Osteoblast (primary cell): ENCODE measurements around the gene KAT6B. TPM values are rescaled to one million over a fixed set of nuclear protein-coding genes. Genes with fewer than 3 reads are reported as not detected.

ENCODE experiments used
- DNase-seq: peaks from one replicate; pipeline ENCODE4 v3.0.0; 2011; ENCODE audit warnings: low spot score, mixed read lengths; ENCODE audit not compliant: insufficient read length; ENCODE audit errors: missing footprints
- H2AFZ ChIP-seq: 2 replicates; pipeline ENCODE4 v1.6.0; 2011; ENCODE audit warnings: mild to moderate bottlenecking, low read length
- H3K27ac ChIP-seq: 2 replicates; pipeline ENCODE4 v1.5.1; 2011; ENCODE audit warnings: mild to moderate bottlenecking, low read depth, low read length, moderate library complexity
- H3K27me3 ChIP-seq: 2 replicates; pipeline ENCODE4 v1.6.0; 2012; ENCODE audit warnings: mild to moderate bottlenecking, control low read depth, inconsistent platforms, low read length, moderate library complexity; ENCODE audit not compliant: insufficient read depth
- H3K36me3 ChIP-seq: 2 replicates; pipeline ENCODE4 v1.5.1; 2011; ENCODE audit warnings: mild to moderate bottlenecking, low read length, control low read depth, moderate library complexity; ENCODE audit not compliant: insufficient read depth
- H3K4me1 ChIP-seq: 2 replicates; pipeline ENCODE4 v1.5.1; 2011; ENCODE audit warnings: mild to moderate bottlenecking, low read length, control low read depth, moderate library complexity; ENCODE audit not compliant: insufficient read depth
- H3K4me2 ChIP-seq: 2 replicates; pipeline ENCODE4 v1.6.0; 2011; ENCODE audit warnings: mild to moderate bottlenecking, low read length; ENCODE audit not compliant: insufficient read depth
- H3K4me3 ChIP-seq: fragments of 200-600 bp; sonication (generic); 3 replicates; pipeline ENCODE4 v1.5.1; 2012; ENCODE audit warnings: mild to moderate bottlenecking, low read length, inconsistent platforms; ENCODE audit not compliant: insufficient read depth
- H3K79me2 ChIP-seq: 2 replicates; pipeline ENCODE4 v1.6.0; 2012; ENCODE audit warnings: mild to moderate bottlenecking, low read length, control low read depth, inconsistent platforms; ENCODE audit not compliant: insufficient read depth
- H3K9me3 ChIP-seq: 2 replicates; pipeline ENCODE4 v1.5.1; 2011; ENCODE audit warnings: low read depth, low read length, control low read depth
- H4K20me1 ChIP-seq: 2 replicates; pipeline ENCODE4 v1.6.0; 2012; ENCODE audit warnings: mild to moderate bottlenecking, low read length, control low read depth; ENCODE audit not compliant: insufficient read depth
- total RNA-seq: library from RNA; depleted of rRNA; stranded (reverse); fragments of >200 nt; gene quantifications from 2 replicates; pipeline ENCODE4 v1.2.3, GENCODE V29; 2012
- TF ChIP-seq, protein P1 (sequence below): IDR thresholded peaks from 2 replicates; pipeline ENCODE4 v1.5.1; 2011; ENCODE audit warnings: mild to moderate bottlenecking, low read depth, low read length, moderate library complexity; ENCODE audit errors: extremely low read depth

KAT6B gene
- total RNA-seq, 1 donor, result 24.6 TPM

GRCh38 chr10:75030371-75030770 is 204.0 kb downstream of the KAT6B start:
- TF ChIP-seq, protein P1, sequence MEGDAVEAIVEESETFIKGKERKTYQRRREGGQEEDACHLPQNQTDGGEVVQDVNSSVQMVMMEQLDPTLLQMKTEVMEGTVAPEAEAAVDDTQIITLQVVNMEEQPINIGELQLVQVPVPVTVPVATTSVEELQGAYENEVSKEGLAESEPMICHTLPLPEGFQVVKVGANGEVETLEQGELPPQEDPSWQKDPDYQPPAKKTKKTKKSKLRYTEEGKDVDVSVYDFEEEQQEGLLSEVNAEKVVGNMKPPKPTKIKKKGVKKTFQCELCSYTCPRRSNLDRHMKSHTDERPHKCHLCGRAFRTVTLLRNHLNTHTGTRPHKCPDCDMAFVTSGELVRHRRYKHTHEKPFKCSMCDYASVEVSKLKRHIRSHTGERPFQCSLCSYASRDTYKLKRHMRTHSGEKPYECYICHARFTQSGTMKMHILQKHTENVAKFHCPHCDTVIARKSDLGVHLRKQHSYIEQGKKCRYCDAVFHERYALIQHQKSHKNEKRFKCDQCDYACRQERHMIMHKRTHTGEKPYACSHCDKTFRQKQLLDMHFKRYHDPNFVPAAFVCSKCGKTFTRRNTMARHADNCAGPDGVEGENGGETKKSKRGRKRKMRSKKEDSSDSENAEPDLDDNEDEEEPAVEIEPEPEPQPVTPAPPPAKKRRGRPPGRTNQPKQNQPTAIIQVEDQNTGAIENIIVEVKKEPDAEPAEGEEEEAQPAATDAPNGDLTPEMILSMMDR, result no peak

GRCh38 chr10:75032119-75032518 is 205.7 kb downstream of the KAT6B start:
- H3K79me2 ChIP-seq, result no peaks in the 10 kb centered on the region
- H3K9me3 ChIP-seq, result no peaks in the 10 kb centered on the region
- TF ChIP-seq, protein P1, result no peak
- H3K36me3 ChIP-seq, result peaks cover 7% of the 10 kb centered on the region
- no peaks in the 10 kb centered on the region for H3K4me1 ChIP-seq
- no peak overlapping the region for H3K4me3 ChIP-seq
- no peaks in the 10 kb centered on the region for H3K27me3 ChIP-seq
- H4K20me1 ChIP-seq, result no peaks in the 10 kb centered on the region
- no peak overlapping the region for H2AFZ ChIP-seq
- no peak overlapping the region for H3K27ac ChIP-seq
- H3K4me2 ChIP-seq, result no peak overlapping the region
- no peak for DNase-seq

More at GRCh38 chr10:75030371-75030770, 204.0 kb downstream of the KAT6B start:
- DNase-seq, result no peak
- H3K4me3 ChIP-seq, result no peak overlapping the region
- H3K79me2 ChIP-seq, result no peaks in the 10 kb centered on the region
- no peak overlapping the region for H3K27ac ChIP-seq
- no peaks in the 10 kb centered on the region for H4K20me1 ChIP-seq
- no peak overlapping the region for H2AFZ ChIP-seq
- no peaks in the 10 kb centered on the region for H3K4me1 ChIP-seq
- H3K27me3 ChIP-seq, result no peaks in the 10 kb centered on the region
- no peaks in the 10 kb centered on the region for H3K9me3 ChIP-seq
- peaks cover 10% of the 10 kb centered on the region for H3K36me3 ChIP-seq
- no peak overlapping the region for H3K4me2 ChIP-seq

DNA sequence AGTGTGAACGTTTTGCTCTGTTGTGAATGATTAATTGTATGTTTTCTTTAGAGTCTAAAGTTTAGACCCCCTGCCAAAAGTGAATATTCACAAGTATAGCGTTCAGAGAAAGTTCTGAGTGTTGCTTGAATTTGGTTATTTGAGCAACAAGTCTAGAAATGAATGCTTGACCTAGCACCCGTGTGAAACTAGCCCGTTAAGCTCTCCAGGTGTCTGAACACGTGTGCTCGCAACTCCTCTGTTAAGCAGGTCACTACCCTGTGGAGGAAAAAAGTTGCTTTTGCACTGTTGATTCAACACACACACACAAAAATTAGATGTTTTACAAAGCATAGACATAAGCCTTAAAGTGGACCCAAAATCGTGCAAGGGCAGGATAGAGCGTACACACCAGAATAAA is 206.4 kb downstream of the KAT6B start:
- TF ChIP-seq, protein P1, result no peak
- no peaks in the 10 kb centered on the region for H3K79me2 ChIP-seq
- H3K27me3 ChIP-seq, result no peaks in the 10 kb centered on the region
- no peak overlapping the region for H2AFZ ChIP-seq
- no peaks in the 10 kb centered on the region for H4K20me1 ChIP-seq
- no peaks in the 10 kb centered on the region for H3K9me3 ChIP-seq
- no peak overlapping the region for H3K4me3 ChIP-seq
- DNase-seq, result no peak
- no peak overlapping the region for H3K4me2 ChIP-seq
- H3K27ac ChIP-seq, result no peak overlapping the region
- H3K36me3 ChIP-seq, result peaks cover 7% of the 10 kb centered on the region
- H3K4me1 ChIP-seq, result no peaks in the 10 kb centered on the region

GRCh38 chr10:75033399-75034130 is 207.2 kb downstream of the KAT6B start:
- Histone ChIP-seq H3K27me3 (no peaks in the 10 kb centered on the region), H3K4me3 (no peak overlapping the region), H3K4me1 (peaks cover 4% of the 10 kb centered on the region), H3K27ac (no peak overlapping the region), H3K36me3 (peaks cover 7% of the 10 kb centered on the region), H2AFZ (no peak overlapping the region), H3K4me2 (no peak overlapping the region), H3K79me2 (no peaks in the 10 kb centered on the region), H4K20me1 (no peaks in the 10 kb centered on the region), H3K9me3 (no peaks in the 10 kb centered on the region)
- TF ChIP-seq, protein P1, result no peak
- DNase-seq, result peak; percentile 32
